Measurements from ENCODE around the gene CFAP92.

Gene CFAP92

DNA sequence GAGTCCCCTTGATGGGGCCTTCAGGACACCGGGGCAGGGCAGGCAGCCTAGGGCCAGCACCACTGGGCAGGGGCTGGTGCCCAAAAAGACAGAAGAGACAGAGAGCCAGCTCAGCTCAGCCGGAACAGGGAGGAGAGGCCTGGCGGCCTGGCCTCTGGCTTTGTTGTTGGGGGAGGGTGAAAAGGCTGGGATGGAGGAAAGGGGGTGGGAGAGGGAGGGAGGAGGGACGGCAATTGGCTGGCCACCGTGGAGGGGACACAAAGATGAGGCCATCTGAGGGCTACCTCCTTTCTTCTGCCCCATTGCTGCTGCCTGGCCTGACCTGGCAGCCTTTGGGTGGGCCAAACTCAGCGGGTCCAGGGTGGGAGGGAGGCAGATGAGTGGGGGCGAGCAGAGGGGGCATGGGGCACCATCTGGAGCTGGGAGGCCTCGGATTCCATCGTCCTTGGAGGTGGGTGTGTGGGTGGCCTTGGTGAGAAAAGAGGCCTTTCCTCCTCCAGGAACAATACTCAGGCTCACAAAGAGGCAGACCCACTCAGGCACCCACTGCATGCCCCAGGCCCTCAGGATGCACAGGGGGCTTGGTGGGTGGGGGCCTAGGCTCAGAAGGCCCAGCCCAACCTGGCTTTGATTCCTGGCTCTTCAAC is 16.6 kb upstream of the CFAP92 start:
- no peaks in the 10 kb centered on the region for H4K20me1 ChIP-seq (ENCODE audit: insufficient read depth, low read length)
- H3K4me1 ChIP-seq (ENCODE audit: low read length), result peaks cover 19% of the 10 kb centered on the region
- no peak overlapping the region for H2AFZ ChIP-seq (ENCODE audit: low read length)
- no peaks in the 10 kb centered on the region for H3F3A ChIP-seq (ENCODE audit: insufficient read depth, low read length)
- H3K79me2 ChIP-seq (ENCODE audit: low read length), result no peaks in the 10 kb centered on the region
- DNase-seq, result no peak
- H3K9me2 ChIP-seq (replicated peaks; ENCODE audit: insufficient read depth, low read length), result no peaks in the 10 kb centered on the region
- no peaks in the 10 kb centered on the region for H3K9me3 ChIP-seq (replicated peaks; ENCODE audit: insufficient read depth, low read length)
- H3K9ac ChIP-seq (ENCODE audit: low read length), result no peak overlapping the region
- H3K4me3 ChIP-seq (ENCODE audit: low read length), result no peak overlapping the region
- no peaks in the 10 kb centered on the region for H3K27me3 ChIP-seq (replicated peaks; ENCODE audit: insufficient read depth, low read length)
- TF ChIP-seq EZH2phosphoT487 (IDR thresholded peaks at IDR 0.05; ENCODE audit: low read length), result no peak
- no peak for TF ChIP-seq EZH2 (optimal IDR thresholded peaks at IDR 0.05; ENCODE audit: low read depth, low read length)
- TF ChIP-seq, protein P1, sequence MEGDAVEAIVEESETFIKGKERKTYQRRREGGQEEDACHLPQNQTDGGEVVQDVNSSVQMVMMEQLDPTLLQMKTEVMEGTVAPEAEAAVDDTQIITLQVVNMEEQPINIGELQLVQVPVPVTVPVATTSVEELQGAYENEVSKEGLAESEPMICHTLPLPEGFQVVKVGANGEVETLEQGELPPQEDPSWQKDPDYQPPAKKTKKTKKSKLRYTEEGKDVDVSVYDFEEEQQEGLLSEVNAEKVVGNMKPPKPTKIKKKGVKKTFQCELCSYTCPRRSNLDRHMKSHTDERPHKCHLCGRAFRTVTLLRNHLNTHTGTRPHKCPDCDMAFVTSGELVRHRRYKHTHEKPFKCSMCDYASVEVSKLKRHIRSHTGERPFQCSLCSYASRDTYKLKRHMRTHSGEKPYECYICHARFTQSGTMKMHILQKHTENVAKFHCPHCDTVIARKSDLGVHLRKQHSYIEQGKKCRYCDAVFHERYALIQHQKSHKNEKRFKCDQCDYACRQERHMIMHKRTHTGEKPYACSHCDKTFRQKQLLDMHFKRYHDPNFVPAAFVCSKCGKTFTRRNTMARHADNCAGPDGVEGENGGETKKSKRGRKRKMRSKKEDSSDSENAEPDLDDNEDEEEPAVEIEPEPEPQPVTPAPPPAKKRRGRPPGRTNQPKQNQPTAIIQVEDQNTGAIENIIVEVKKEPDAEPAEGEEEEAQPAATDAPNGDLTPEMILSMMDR (IDR thresholded peaks at IDR 0.05; ENCODE audit: low read length), result no peak
- H3K4me2 ChIP-seq (ENCODE audit: low read depth, low read length), result no peak overlapping the region
- no peaks in the 10 kb centered on the region for H3K36me3 ChIP-seq (replicated peaks; ENCODE audit: insufficient read depth, low read length)
- no peak overlapping the region for H3K27ac ChIP-seq (ENCODE audit: low read length)

DNA sequence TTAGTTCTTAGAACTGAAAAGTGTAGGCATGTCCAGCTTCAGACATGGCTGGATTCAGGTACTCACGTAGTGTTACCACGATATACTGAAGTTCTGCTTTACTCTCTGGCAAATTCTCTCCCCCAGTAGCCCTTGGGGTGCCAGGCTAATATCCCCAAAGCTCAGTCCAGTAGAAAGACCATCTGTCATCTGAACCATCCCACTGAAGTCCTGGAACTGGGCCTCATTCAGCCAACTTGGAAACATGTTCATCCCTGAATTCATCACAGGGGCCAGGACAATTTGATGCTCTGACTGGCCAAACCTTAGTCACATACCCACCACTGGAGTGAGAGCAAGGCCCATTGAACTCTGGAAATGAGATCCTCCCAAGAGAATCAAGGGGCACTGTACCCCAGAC is 15.4 kb upstream of the CFAP92 start:
- H3K27ac ChIP-seq (ENCODE audit: low read length), result no peak overlapping the region
- no peak overlapping the region for H2AFZ ChIP-seq (ENCODE audit: low read length)
- no peak overlapping the region for H3K9ac ChIP-seq (ENCODE audit: low read length)
- no peak for DNase-seq
- peaks cover 24% of the 10 kb centered on the region for H3K4me1 ChIP-seq (ENCODE audit: low read length)
- no peak overlapping the region for H3K4me2 ChIP-seq (ENCODE audit: low read depth, low read length)
- H3F3A ChIP-seq (ENCODE audit: insufficient read depth, low read length), result no peaks in the 10 kb centered on the region
- no peaks in the 10 kb centered on the region for H3K9me2 ChIP-seq (replicated peaks; ENCODE audit: insufficient read depth, low read length)
- H4K20me1 ChIP-seq (ENCODE audit: insufficient read depth, low read length), result no peaks in the 10 kb centered on the region
- H3K9me3 ChIP-seq (replicated peaks; ENCODE audit: insufficient read depth, low read length), result no peaks in the 10 kb centered on the region
- TF ChIP-seq, protein P1 (IDR thresholded peaks at IDR 0.05; ENCODE audit: low read length), result no peak
- TF ChIP-seq EZH2 (optimal IDR thresholded peaks at IDR 0.05; ENCODE audit: low read depth, low read length), result no peak
- no peak for TF ChIP-seq EZH2phosphoT487 (IDR thresholded peaks at IDR 0.05; ENCODE audit: low read length)
- no peaks in the 10 kb centered on the region for H3K27me3 ChIP-seq (replicated peaks; ENCODE audit: insufficient read depth, low read length)
- no peaks in the 10 kb centered on the region for H3K79me2 ChIP-seq (ENCODE audit: low read length)
- H3K36me3 ChIP-seq (replicated peaks; ENCODE audit: insufficient read depth, low read length), result no peaks in the 10 kb centered on the region
- H3K4me3 ChIP-seq (ENCODE audit: low read length), result no peak overlapping the region

DNA sequence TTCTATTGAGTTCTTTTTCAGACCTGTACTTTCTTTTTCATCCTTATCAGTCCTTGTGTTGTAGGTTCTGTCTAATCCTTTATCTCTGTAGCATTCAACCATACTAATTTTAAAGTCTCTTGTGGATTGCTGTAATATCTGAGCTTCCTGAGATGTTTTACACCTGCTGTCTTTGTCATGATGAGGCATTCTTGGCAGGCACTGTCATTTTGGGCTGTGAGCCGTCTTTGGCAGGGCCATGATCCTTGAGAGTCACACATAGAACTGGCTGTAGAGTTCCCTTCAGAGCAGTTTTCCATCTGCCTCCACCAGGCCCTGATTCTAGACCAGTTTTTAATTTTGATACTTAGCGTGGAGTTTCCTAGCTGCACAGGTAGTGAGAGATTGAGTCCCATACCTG is 13.9 kb upstream of the CFAP92 start:
- no peaks in the 10 kb centered on the region for H3K36me3 ChIP-seq (replicated peaks; ENCODE audit: insufficient read depth, low read length)
- no peak for DNase-seq
- H3K9ac ChIP-seq (ENCODE audit: low read length), result no peak overlapping the region
- no peaks in the 10 kb centered on the region for H3K9me3 ChIP-seq (replicated peaks; ENCODE audit: insufficient read depth, low read length)
- no peaks in the 10 kb centered on the region for H3F3A ChIP-seq (ENCODE audit: insufficient read depth, low read length)
- H4K20me1 ChIP-seq (ENCODE audit: insufficient read depth, low read length), result no peaks in the 10 kb centered on the region
- no peak overlapping the region for H2AFZ ChIP-seq (ENCODE audit: low read length)
- no peaks in the 10 kb centered on the region for H3K9me2 ChIP-seq (replicated peaks; ENCODE audit: insufficient read depth, low read length)
- no peak overlapping the region for H3K27ac ChIP-seq (ENCODE audit: low read length)
- H3K4me2 ChIP-seq (ENCODE audit: low read depth, low read length), result no peak overlapping the region
- no peak overlapping the region for H3K4me3 ChIP-seq (ENCODE audit: low read length)
- H3K4me1 ChIP-seq (ENCODE audit: low read length), result peaks cover 29% of the 10 kb centered on the region
- no peaks in the 10 kb centered on the region for H3K79me2 ChIP-seq (ENCODE audit: low read length)
- peaks cover 8% of the 10 kb centered on the region for H3K27me3 ChIP-seq (replicated peaks; ENCODE audit: insufficient read depth, low read length)
- no peak for TF ChIP-seq EZH2phosphoT487 (IDR thresholded peaks at IDR 0.05; ENCODE audit: low read length)
- TF ChIP-seq EZH2 (optimal IDR thresholded peaks at IDR 0.05; ENCODE audit: low read depth, low read length), result no peak
- TF ChIP-seq, protein P1 (IDR thresholded peaks at IDR 0.05; ENCODE audit: low read length), result no peak

All from MM.1S (cell line).